AG09309 (cell line): ENCODE data around the gene C15orf61.

Experiments
- DNase-seq: peaks from one replicate; pipeline ENCODE4 v3.0.0-alpha.2; 2010; ENCODE audit warnings: low read depth
- H3K4me3 ChIP-seq: 2 replicates; pipeline ENCODE4 v1.5.1; 2011; ENCODE audit warnings: mild to moderate bottlenecking, low read depth, low read length, moderate library complexity; ENCODE audit not compliant: control insufficient read depth
- TF ChIP-seq, protein P1 (sequence below): IDR thresholded peaks from 2 replicates; pipeline ENCODE4 v1.5.1; 2011; ENCODE audit warnings: mild to moderate bottlenecking, low read depth, low read length, inconsistent platforms; ENCODE audit not compliant: insufficient read depth, control insufficient read depth; ENCODE audit errors: missing control alignments

C15orf61 gene

GRCh38 chr15:67564968-67565345, 44.0 kb downstream of the C15orf61 start:
- DNase-seq: no peak
- TF ChIP-seq, protein P1, sequence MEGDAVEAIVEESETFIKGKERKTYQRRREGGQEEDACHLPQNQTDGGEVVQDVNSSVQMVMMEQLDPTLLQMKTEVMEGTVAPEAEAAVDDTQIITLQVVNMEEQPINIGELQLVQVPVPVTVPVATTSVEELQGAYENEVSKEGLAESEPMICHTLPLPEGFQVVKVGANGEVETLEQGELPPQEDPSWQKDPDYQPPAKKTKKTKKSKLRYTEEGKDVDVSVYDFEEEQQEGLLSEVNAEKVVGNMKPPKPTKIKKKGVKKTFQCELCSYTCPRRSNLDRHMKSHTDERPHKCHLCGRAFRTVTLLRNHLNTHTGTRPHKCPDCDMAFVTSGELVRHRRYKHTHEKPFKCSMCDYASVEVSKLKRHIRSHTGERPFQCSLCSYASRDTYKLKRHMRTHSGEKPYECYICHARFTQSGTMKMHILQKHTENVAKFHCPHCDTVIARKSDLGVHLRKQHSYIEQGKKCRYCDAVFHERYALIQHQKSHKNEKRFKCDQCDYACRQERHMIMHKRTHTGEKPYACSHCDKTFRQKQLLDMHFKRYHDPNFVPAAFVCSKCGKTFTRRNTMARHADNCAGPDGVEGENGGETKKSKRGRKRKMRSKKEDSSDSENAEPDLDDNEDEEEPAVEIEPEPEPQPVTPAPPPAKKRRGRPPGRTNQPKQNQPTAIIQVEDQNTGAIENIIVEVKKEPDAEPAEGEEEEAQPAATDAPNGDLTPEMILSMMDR: no peak
- H3K4me3 ChIP-seq: no peak overlapping the region

DNA sequence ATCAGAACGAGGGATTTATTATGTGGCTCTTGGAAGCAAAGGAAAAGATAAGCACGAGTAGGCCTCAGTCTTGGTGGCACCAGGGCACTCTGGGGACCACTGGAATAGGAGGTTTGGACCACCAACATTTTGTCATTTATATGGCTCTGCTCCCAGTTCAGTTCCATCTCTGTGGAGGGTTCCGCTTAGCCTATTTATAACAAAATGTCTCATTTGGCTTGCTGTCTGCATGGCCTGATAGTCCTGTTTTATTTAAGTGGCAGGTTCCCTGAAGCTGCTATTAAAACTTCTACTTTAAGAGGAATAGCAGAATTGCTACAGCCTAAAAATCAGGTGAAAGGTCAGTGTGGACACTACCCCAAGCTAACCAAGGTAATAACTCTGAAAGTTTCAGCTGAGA, 48.7 kb downstream of the C15orf61 start:
- DNase-seq: no peak
- no peak overlapping the region for H3K4me3 ChIP-seq
- TF ChIP-seq, protein P1: no peak

DNA sequence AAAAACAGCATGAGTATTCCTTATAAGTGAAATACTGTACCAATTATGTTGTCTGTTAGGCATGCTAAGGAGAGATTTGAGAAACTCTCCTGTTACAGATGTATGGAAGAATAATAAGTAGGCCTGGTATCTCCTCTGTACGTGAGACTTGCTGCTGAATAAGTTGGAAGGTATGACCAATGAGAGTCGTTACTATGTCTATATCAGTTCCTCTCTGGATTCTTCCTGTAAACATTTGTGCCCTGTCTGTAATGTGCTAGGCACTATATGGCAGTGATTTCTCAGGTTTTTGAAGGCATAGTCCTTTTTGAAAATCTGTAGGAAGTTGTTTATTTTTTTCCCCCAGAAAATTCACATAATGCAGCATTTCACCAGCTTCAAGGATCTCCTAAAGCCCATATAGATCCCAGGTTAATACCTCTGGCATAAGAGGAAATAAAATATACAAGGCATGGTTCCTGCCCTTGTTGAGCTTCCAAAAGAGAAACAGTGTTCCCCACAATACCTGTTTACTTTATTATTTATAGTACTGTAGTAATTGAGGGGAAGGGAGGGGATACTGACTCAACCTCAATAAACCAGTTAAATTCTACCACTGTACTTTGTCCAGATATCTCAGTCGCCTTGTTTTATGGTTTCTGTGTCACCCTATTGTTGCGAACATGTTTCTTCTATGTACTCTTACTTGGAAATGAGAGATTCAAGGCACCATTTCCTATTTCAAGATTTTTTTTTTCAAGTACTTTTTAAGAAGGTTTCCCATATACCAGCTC, 50.1 kb downstream of the C15orf61 start:
- no peak for DNase-seq
- TF ChIP-seq, protein P1: no peak
- no peak overlapping the region for H3K4me3 ChIP-seq

DNA sequence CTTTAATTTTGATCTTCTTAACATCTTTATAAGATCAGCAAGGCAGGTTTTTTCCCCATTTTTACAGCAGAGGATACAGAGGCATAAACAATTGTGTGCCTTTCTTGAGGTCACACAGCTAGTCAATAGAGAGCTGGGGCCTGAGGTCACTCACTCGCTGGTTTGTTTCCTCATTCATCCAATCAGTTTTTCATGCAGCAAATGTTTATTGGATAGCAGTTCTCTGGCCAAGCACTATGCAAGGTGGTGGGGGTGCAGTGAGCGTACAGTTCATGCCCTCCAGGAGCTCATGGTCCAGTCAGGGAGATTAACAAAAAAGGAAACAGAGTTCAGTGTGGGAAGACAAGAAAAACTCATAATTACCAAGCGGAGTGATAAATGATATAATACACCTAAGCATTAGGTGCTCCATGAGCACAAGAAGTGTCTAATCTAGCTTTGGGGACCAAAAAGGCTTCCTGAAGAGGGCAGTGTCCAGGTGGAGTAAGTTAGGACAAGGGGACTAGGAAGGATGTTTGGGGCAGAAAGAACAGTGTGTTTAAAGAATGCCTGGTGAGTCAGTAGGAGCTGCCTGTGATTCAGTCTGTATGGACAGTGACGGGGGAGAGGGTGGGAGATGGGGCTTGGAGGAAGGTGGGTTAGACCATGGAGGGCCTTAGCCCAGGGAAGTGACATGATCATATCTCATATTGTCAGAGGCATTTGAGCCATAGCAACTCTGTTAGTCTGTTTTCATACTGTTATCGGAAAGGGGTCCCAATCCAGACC, 50.9 kb downstream of the C15orf61 start:
- no peak overlapping the region for H3K4me3 ChIP-seq
- TF ChIP-seq, protein P1: no peak
- DNase-seq: no peak

GRCh38 chr15:67573194-67573593, 52.3 kb downstream of the C15orf61 start:
- no peak for DNase-seq
- H3K4me3 ChIP-seq: no peak overlapping the region
- TF ChIP-seq, protein P1: no peak

DNA sequence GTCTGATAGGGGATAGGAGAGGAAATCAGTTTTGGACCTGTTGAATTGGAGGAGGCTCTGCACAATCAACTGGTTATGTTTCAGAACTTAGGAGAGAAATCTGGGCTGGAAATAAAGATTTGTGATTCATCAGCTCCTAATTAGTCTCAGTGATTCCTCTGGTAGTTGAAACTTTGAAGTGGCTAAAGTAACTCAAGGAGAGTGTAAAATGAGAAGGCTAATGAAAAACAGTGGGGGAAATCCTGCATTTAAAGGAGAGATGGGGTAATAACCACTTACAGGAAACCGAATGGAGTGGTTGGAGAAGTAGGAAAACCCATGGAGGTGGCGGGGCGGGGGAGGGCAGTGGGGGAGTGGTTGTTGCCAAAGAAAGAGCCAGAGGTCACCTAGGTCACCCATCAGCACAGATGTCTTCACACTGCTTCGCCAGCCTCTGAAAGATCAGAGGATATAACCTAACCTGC, 54.1 kb downstream of the C15orf61 start:
- TF ChIP-seq, protein P1: no peak
- H3K4me3 ChIP-seq: no peak overlapping the region
- DNase-seq: no peak
